NCI-H128 (cell line): ENCODE measurements around the gene HIGD2A.

ENCODE experiments used
- DNase-seq: peaks from one replicate; lab custom pipeline; 2025; ENCODE audit not compliant: unreplicated experiment; lab: John Stamatoyannopoulos, UW

HIGD2A gene

GRCh38 chr5:176368726-176369125, 19.8 kb upstream of the HIGD2A start:
- no peak for DNase-seq

GRCh38 chr5:176369934-176370711, 18.4 kb upstream of the HIGD2A start:
- DNase-seq = no peak

GRCh38 chr5:176371621-176372539, 16.7 kb upstream of the HIGD2A start:
- DNase-seq = no peak

GRCh38 chr5:176373100-176373818, 15.3 kb upstream of the HIGD2A start:
- DNase-seq = no peak

GRCh38 chr5:176379881-176380280, 8.7 kb upstream of the HIGD2A start:
- no peak for DNase-seq

- no peak for DNase-seq
These were observed 7.1 kb upstream of the HIGD2A start for GRCh38 chr5:176381423-176381822.

GRCh38 chr5:176381979-176382378, 6.6 kb upstream of the HIGD2A start:
- DNase-seq = no peak

- DNase-seq = no peak
These were observed 5.8 kb upstream of the HIGD2A start for GRCh38 chr5:176382721-176383120.

GRCh38 chr5:176383248-176383905, 5.2 kb upstream of the HIGD2A start:
- no peak for DNase-seq

GRCh38 chr5:176383961-176384360, 4.6 kb upstream of the HIGD2A start:
- no peak for DNase-seq

GRCh38 chr5:176384366-176384930, 4.1 kb upstream of the HIGD2A start:
- DNase-seq = no peak

- DNase-seq = no peak
These were observed 3.6 kb upstream of the HIGD2A start for GRCh38 chr5:176384991-176385390.

- DNase-seq = no peak
These were observed 2.1 kb upstream of the HIGD2A start for GRCh38 chr5:176386491-176386890.

- DNase-seq = no peak
These were observed 1.1 kb upstream of the HIGD2A start for GRCh38 chr5:176387384-176387925.

GRCh38 chr5:176388003-176388443, 528 bp upstream of the HIGD2A start:
- no peak for DNase-seq

- DNase-seq = no peak
These were observed 878 bp downstream of the HIGD2A start for GRCh38 chr5:176389135-176390123.

- no peak for DNase-seq
These were observed 2.9 kb downstream of the HIGD2A start for GRCh38 chr5:176391479-176391878.

GRCh38 chr5:176391999-176392398, 3.4 kb downstream of the HIGD2A start:
- no peak for DNase-seq

- DNase-seq = no peak
These were observed 4.0 kb downstream of the HIGD2A start for GRCh38 chr5:176392526-176392925.
